EH (cell line): ENCODE data around the gene SS18L1.

Experiments used
- DNase-seq: peaks from one replicate; pipeline ENCODE4 v3.0.0-alpha.2; 2015; ENCODE audit warnings: low read depth

The SS18L1 gene

DNA sequence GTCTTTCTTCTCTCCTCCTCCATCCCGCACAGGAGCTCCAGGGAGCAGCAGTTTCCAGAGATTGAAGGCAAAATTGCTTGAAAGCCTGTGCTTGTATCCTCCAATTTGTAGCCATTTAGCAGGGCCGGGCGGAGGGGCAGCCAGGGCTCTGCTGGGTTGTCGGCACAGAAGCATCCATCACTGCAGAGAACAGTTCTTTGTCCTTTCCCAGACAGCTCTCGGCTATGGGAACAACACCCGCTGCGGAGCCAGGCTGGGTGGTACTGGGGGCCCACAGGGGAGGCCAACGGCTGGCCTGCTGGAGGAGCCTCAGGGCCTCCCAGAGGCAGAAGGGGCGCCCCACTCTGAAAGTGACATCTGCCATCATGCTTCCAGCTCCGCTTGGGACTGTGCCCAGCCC lies 68.7 kb downstream of the SS18L1 start:
- DNase-seq, result no peak

DNA sequence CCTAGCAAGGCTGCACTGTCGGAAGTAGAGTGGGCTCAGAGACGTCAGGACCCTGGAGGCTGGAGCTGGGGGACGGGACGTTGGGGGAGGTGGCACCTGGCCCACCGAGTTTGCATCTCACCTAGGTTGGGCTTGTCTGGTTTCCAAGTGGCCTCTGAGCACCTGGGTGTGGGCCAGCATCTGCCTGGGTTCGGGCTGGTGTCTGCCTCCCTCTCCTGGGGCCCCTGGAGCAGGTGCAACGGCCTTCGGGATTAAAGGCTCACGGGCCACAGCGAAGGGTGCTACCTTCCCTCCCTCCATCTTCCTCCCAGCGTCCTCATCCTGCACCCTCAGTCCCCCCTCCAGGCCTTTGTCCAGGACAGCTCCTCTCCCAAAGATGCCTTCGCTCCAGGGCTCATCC lies 70.5 kb downstream of the SS18L1 start:
- DNase-seq, result no peak

DNA sequence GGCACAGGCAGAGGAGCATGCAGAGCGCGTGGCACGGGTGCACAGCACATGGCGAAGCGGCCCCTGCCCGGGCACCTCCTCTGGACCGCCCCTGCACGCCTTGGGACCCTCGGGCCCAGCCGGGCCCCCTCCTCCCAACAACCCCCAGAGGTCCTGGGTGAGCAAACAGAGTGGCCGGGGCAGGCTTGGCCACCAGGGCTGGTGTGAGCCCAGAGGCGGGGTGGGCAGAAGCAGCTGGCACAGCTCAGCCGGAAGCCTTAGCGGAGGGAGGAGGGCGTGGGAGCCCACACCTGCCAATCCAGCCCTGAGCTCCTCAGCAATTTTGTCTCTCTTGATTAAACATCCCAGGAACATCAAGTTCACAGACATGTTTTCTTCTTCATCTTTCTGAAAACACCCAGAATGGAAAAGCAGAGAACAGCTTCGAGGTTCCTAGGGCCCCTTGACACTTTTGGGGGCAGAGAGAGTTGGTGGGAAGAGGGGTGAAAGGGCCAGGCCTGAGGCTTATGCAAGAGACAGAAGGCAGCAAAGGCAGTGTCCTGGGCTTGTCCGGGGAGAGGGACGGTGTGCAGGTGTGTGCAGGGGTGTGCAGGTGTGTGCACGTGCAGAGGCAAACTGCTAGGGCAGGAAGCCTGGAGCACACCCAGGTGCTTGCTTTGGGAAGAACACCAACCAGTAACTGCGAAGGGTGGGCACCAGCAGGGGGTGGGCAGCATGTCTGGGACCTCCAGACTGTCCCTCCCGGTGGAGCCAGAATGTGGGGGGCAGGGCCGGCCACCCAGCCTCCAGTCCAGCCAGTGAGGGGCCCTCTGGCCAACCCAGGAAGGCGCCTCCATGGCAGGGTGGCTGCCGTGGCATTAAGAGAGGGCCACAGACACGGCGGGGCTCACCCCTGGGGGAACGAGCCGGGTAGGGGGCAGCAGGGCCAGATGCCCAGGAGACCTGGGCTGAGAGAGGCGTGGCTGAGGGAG lies 71.7 kb downstream of the SS18L1 start:
- no peak for DNase-seq

DNA sequence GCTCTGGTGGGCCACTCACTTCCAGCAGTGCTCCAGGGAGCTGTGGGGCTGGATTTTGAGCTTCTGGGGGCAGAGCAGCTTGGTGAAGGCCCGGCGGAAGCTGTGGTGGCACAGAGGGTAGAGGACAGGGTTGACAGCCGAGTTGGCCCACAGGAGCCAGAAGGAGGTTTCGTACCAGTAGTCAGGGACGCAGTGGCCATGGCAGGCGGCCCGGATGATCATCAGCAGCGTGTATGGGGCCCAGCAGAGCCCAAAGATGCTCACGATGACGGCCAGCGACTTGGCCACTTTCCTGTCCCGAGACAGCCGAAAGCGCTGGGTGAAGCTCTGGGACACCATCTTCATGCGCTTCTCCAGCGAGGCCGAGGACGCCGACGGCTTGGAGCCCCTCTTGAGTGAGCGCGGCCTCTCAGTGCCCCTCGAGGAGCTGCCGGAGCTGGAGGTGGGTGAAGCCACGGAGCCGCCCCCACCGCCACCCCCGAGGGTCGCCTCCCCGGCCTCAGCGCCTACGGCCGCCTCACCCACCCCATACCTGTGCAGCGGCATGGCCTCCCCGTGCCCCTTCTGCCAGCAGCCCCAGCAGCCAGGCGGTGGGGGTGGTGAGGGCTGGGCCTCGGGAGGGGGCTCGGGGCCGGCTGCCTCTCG lies 72.5 kb downstream of the SS18L1 start:
- no peak for DNase-seq

DNA sequence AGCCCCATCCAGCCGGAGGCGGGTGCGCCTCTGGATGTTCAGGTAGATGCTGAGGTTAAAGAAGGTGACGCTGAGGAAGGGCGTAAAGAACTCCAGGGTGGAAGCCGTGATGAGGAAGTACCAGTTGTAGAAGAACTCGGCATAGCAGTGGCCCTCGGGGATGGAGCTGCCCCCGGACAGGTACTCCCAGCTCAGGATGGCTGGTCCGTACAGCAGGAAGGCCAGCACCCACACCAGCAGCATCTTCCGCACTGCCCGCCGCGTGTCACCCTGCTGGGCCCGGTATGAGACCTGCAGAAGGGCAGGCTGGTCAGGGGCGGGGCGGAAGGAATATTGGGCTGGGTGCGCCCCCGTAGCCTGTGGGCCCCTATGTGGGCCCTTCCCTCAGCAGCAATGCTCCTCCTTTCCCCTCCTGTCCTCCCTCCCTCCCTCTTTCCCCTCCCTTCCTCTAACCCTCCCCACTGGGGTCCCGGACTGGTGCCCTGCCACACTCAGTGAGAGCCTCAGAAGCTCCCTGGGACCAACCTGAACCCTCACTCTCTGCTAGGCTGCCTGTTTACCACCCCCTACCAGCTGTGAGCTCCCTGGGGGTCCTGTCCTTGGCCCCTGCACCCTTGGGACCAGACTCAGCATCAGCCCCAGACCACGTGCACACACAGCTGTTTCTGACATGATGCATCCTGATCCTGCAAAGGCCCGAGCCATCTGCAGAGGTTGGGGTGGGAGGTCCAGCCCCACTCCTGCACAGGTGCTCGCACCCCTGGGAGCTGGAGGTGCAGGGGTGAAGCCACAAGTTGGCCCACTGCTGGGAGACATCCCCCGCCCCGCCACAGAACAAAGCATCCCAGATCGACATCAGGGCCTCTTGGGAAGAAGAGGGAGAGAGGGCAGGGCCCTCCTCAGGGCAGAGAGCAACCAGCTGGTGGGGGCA lies 73.3 kb downstream of the SS18L1 start:
- no peak for DNase-seq

DNA sequence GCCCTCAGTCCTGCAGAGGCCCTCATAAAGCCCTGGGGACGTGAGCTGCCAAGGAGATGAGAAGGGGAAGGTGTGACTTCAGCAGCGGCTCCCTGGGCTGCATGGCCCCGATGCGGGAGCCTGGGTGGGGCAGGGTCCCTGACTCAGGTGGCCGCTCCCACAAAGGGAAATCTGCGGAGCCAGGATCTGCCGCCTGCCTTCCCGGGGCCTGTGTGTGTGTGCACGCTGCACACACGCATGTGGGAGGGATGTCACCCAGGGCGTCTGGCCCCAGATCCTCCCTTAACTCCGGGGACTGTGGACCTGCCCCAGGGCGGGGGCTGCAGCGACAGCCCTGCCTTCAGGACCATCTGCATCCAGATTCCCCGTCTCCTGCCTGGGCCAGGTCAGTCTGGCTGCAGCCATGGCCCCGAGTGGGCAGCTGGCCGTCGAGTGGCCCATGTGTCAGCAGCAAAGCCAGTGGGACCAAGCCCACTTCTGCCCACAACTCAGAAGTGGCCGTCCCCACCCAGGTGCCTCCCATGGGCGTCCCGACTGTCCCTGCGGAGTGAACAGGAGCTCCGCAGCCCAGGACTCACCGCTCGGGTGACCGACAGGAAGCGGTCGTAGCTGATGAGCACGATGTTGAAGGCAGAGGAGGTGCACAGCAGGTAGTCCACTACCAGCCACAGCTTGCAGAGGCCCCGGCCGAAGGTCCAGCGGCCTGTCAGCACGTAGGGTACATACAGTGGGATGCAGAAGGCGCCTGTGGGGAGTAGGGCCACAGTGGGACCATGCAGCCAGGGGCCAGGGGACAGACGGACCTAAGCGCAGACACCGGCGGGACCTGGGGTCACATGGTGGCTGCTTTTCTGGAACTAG lies 74.6 kb downstream of the SS18L1 start:
- no peak for DNase-seq

DNA sequence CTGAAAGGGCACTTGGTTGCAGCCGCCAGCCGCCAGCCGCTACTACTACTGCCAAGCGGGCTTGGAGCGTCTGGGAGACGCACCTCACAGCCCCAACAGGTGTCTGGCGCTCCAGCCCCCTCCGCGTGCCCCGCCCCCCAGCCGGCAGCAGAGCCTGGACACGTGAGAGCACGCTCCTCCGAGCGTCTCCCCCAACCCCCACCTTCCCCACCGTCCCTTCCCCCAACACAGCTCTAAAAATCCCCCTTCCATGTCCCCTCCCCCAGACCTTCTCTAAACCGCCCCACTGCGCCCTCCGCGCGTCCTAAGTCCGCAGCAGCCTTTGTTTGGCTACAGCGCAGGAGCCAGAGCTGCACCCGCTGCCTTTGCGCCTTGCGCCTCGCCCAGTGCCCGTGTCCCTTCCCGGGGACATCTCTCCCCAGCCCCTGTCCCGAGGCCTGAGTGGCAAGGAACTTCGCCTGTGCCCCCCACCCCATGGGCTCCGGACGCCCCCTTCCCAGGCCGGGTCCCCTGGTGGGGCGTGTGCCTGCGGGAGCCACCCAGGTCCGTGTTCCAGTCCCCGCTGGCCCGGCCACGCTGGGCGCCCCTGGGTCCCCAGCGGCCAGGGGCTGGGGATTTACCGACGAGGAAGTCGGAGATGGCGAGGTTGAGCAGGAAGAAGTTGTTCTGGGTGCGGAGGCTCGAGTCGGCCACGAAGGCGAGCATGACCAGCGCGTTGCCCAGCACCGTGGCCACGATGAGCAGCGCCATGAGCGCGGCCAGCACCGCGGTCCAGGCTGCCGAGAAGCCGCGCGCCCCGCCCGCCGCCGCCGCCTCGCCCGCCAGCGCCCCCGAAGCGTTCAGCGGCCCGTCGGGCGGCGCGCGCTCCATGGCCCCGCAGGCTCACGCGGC lies 75.8 kb downstream of the SS18L1 start:
- no peak for DNase-seq

DNA sequence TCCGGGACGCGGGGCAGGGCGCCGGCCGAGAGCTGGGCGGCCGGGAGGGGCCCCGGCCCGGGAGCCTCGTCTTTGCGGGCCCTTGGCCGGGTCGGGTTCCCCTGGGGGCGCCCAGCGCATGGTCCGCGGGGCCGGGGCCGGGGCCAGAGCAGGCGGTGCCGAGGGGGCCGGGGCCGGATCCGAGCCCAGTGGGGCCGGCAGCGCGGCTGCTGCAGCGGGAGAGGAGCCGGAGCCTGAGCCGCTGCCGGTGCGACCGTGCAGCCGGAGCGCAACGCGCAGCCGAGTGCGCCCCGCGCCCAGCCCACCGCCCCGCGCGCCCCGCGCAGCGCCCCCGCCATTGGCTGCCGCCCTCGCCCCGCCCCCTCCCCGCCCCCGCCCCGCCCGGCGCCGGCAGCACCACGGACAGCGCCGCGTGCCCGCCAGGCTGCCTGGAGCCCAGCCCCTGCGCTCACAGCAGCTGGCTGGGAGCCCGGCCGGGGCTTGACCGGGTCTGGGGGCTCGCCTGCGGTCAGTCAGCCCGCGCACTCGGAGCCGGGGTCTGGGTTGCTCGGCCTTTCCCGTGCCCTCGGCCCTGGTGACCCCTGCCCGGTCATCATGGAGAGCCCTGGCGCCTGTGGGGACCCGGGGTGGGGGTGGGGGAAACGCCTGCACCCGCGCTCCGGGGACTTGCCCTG lies 76.6 kb downstream of the SS18L1 start, which contains the start of gene HRH3:
Gene HRH3 (minus strand): TSS at position 287 of the 674 bp plus-strand sequence. CDS start 308 bp downstream, outside the sequence.
- DNase-seq, result peak; percentile 47

DNA sequence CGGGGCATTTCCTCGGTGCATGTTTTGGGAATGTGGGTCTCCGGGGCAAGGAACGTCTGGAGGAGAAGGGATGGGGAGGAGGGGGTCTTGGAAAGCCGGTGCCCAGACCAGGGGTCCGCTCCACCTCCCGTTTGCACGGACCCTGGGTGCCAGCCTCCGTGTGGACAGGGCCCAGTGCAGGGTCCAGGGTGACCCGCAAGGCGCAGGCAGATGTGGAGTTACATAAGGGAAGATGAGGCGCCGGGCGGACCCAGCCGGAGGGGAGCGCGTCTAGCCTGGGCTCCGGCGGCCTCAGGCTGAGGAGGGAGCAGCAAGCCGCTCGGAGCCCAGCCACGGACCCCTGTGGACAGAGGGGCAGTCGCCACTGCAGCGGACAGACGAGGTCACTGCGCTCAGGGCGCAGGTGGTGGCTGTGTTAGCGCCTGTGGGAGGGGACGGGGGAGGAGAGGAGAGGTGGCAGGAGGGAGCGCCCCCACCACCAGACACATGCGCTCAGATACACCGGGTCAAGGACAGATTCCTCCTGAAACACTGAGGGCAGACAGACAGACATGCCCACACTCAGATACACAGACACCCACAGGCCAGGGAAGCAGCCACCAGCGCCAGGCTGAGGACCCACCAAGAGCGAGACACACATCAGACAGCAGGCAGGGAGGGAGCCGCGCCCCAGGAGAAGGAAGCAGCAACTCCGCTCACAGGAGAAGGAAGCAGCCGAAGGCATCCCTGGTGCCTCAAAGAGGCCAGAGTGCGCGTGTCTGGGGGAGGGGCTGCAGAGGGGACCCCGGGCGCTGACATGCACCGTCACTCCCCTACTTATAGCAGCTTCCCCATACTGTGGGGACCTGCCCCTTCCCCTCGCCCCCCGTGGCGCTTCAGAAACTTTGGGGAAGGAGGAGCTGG lies 77.3 kb downstream of the SS18L1 start:
- DNase-seq, result no peak

DNA sequence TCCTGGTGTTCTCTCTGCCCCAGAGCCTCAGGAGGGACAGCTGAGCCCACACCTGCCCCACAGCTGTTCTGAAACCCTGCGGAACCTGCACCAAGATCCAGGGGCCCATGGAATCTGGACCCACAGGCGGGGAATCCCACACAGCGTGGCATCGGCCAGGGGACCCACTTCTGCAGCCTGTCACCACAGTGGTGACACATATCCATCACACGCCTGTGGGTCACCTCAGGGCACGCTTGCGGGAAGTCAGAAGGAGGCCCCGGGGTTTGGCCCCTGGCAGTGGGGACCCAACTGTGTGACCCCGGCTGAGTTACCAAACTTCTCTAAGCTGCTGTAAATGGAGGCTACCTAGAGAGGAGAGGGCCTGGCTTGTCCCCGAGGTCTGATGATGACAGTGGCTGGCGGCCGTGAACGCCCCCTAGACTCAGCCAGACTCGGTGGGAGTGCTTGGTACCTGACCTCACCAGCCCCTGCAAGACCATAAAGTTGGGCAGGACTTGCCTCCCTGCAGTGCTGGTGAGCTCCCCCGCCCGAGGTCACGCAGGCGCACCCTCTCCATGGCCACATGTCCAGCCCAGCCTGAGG lies 78.8 kb downstream of the SS18L1 start:
- no peak for DNase-seq

DNA sequence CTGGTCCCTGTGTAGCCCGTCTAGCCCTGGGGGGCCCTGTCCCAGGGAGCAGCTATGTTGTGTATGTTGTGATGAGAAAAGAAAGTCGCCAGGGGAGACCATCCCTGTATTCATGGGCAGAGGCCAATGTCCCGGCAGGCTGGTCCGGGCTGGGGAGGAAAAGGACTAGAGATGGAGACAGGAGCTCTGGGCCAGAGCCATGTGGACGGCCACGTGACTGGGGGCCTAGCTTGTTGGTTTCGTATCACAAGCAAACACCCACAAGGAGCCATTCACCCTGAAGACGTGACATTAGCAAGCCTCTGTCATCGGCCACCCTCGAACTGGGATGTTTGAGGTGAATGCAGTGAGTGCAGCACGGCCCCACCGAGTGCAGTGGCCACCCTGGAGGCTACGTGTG lies 79.4 kb downstream of the SS18L1 start:
- DNase-seq, result no peak

DNA sequence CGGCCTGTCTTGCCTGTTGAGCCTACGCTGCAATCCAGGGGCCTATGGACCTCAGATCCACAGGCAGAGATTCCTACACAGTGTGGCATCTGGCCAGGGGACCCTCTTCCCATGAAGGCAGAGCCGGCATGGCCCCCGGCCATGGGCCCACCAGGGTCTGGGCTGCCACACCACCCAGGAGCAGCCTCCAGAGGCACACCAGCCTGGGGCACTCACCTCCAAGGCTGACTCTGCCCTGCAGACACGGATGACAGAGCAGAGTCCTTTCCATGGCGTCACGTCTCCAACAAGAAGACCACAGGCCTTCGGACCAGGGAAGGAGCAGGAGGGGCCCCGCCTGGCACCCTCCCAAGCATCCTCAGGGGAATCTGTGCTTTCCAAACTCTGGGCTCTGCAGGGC lies 80.0 kb downstream of the SS18L1 start:
- DNase-seq, result no peak

DNA sequence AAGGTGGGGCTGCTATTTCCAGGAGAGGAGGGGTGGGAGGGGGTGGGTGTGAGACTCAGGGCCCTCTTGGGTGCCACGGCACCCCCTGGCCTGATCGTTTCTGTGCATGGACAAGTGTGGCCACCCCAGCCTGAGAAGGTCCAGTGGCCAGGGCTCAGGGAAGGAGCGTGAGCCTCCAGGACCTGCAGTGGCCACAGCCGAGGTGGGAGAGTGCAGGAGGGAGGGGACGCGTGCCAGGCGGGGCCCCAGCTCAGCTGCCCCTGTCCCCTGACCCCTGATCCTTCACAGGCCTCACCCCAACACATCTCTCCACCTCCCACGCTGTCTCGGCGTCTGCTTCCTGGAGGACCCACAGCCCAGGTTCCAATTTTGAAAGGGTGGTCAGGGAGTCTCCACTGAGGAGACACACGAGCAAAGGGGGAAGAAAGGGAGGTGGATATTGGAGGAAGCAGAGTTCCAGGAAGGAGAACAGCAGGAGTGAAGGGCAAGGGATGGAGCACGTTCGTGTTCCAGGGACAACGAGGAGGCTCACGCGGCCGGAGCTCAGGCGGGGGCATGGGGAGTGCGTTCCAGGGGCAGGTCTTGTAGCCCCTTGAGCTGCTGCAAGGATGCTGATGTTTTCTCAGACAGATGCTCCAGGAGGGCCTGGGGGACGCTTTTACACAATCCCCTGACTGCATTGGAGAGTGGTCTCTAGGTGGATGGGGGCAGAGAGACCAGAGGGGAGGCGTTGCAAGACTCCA lies 80.7 kb downstream of the SS18L1 start:
- no peak for DNase-seq

DNA sequence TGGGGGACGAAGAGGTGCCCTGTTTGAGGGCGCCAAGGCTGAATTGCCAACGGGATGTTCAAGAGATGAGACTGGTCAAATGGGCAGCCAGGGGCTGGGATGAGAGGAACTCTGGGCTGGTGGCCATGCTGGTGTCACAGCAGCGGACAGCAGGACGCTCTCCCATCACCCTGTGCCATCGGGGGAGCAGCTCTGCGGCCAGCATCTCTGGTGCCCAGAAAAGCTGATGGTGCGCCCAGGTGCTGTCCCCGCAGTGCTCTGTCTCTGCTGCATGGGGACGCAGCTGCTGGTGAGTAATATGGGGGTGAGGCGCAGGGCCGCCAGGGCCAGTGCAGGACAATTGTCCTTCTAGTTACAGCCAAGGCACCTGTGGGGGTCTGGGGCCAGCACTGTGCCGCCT lies 81.5 kb downstream of the SS18L1 start:
- no peak for DNase-seq

DNA sequence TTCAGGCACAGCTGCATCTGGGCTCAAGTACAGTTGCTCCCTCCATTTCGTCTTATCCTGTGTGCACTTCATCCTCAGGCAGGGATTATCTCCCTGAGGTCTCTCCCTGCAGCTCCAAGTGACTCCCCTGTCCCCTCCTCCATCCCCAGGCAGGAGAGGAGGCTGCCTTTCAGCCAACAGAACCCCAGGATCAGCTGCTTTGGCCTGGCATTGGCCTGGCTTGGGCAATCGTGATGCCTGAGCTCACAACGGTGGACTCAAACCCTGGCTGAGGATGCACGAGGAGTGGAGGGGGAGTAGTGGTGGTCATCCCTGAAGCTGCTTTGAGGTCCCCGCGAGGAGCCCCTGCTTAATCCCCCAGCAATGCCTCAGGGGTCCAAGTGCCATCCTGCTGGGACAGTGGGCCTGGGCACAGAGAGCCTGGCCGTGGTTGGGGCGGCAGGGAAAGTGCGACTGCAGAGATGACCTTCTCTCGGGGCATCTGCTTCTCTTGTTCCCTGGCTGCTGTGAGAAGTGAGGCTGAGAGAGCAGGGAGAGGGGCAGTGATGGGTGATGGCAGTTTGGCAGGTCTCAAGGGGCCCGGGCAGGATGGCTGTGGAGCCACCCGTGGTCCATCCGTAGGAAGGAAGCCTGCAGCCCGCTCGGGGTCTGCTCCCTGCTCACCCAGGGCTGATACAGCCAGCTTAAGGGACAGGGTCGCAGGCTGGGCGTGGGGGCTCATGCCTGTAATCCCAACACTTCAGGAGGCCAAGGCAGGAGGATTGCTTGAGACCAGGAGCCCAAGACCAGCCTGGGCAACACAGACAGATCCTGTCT lies 82.5 kb downstream of the SS18L1 start:
- DNase-seq, result no peak
